HepG2 (cell line): ENCODE measurements around the gene AKR7A2. TPM values are rescaled to one million over a fixed set of nuclear protein-coding genes. Genes with fewer than 3 reads are reported as not detected.

ENCODE experiments used
- ATAC-seq: fragments of 200-7000 bp; cut with Tn5 transposase; 3 replicates; pipeline ENCODE4 v1.9.1; 2020; ENCODE audit warnings: mild to moderate bottlenecking, moderate library complexity
- BruUV-seq: library from RNA; stranded (reverse); fragments of 400-500 nt; replicated peaks from 2 replicates; lab custom pipeline; 2021; lab: Mats Ljungman, UMichigan
- CTCF ChIA-PET: fragments of 300-600 bp; formaldehyde crosslinking; extraction: SDS; loops from one replicate; lab custom pipeline; 2021; ENCODE audit warnings: low total read pairs, inconsistent platforms, low intra/inter-chr PET ratio; lab: Yijun Ruan, JAX
- POLR2A ChIA-PET: fragments of 350-600 bp; sonication (Branson Sonifier 250); formaldehyde crosslinking; loops from one replicate; lab custom pipeline; 2020; ENCODE audit warnings: antibody characterized with exemption, inconsistent platforms; lab: Yijun Ruan, JAX
- DNase-seq: peaks from one replicate; pipeline ENCODE4 v3.0.0-alpha.2; 2015; ENCODE audit warnings: low spot score
- FAIRE-seq: peaks from 3 replicates; lab custom pipeline; 2011; peaks lifted over from hg19 to GRCh38; lab: Jason Lieb, UNC
- H2AFZ ChIP-seq: one replicate; pipeline ENCODE4 v1.6.1; 2011; ENCODE audit warnings: low read length, inconsistent platforms
- H3K27ac ChIP-seq: fragments of 300-600 bp; 3 replicates; pipeline ENCODE4 v1.8.0; 2011; ENCODE audit warnings: mixed run types, mild to moderate bottlenecking, mixed read lengths, low read length, inconsistent platforms; ENCODE audit not compliant: insufficient read depth; ENCODE audit errors: extremely low read length
- H3K27me3 ChIP-seq, 2 experiments: fragments of 200-600 bp in 1 of 2; 2 replicates in 1 of 2; 3 replicates in 1 of 2; pipeline versions ENCODE4 v1.6.0 to v1.8.0; 2011; ENCODE audit warnings: low read length in 2 of 2, mild to moderate bottlenecking in 2 of 2, moderate library complexity in 2 of 2, inconsistent platforms in 1 of 2; ENCODE audit not compliant: insufficient read depth in 2 of 2, control insufficient read depth in 1 of 2
- H3K36me3 ChIP-seq, 2 experiments: fragments of 200-600 bp in 1 of 2; replicated peaks in 1 of 2; 2 replicates in 1 of 2; 3 replicates in 1 of 2; pipeline versions ENCODE4 v1.5.1 to v1.8.0; 2011; ENCODE audit warnings: low read length in 2 of 2, inconsistent platforms in 1 of 2; ENCODE audit not compliant: insufficient read depth in 2 of 2, control insufficient read depth in 1 of 2
- H3K4me1 ChIP-seq: 2 replicates; pipeline ENCODE4 v1.5.1; 2012; ENCODE audit warnings: low read length, inconsistent platforms; ENCODE audit not compliant: insufficient read depth
- H3K4me2 ChIP-seq: 2 replicates; pipeline ENCODE4 v1.6.0; 2011; ENCODE audit warnings: low read depth, low read length, inconsistent platforms
- H3K4me3 ChIP-seq, 3 experiments: fragments of 200-600 bp in 1 of 3; sonication (generic), shearing (Covaris generic) in 1 of 3; replicated peaks in 1 of 3; 2 replicates each; pipeline ENCODE4 v1.5.1; 2011 to 2016; ENCODE audit warnings: low read length in 3 of 3, inconsistent platforms in 2 of 3, low read depth in 2 of 3, mild to moderate bottlenecking in 2 of 3, control low read depth in 1 of 3, mixed read lengths in 1 of 3; ENCODE audit not compliant: insufficient read depth in 1 of 3
- H3K79me2 ChIP-seq: one replicate; pipeline ENCODE4 v1.6.1; 2011; ENCODE audit warnings: low read length, inconsistent platforms; ENCODE audit not compliant: insufficient read depth
- H3K9ac ChIP-seq: 2 replicates; pipeline ENCODE4 v1.6.0; 2011; ENCODE audit warnings: mild to moderate bottlenecking, low read depth, low read length, inconsistent platforms; ENCODE audit not compliant: insufficient read depth
- H3K9me3 ChIP-seq: 2 replicates; pipeline ENCODE4 v1.5.1; 2012; ENCODE audit warnings: mild to moderate bottlenecking, low read length
- H4K20me1 ChIP-seq: 2 replicates; pipeline ENCODE4 v1.6.0; 2011; ENCODE audit warnings: inconsistent platforms, mild to moderate bottlenecking, low read length, moderate library complexity; ENCODE audit not compliant: insufficient read depth
- AGO2 ChIP-seq: fragments of 200-400 bp; formaldehyde crosslinking; optimal IDR thresholded peaks from 2 replicates; pipeline ENCODE3; 2017; ENCODE audit warnings: mild to moderate bottlenecking, low read depth, low read length, moderate library complexity
- GLI4 ChIP-seq: sonication (generic); formaldehyde crosslinking; IDR thresholded peaks from 2 replicates; pipeline ENCODE4 v1.5.1; 2020; ENCODE audit warnings: missing genetic modification reagents, mild to moderate bottlenecking, moderate library complexity, borderline replicate concordance
- HDAC6 ChIP-seq: fragments of 200-600 bp; sonication (generic); IDR thresholded peaks from 2 replicates; pipeline ENCODE4 v1.7.0; 2017; ENCODE audit warnings: mild to moderate bottlenecking, antibody characterized with exemption, low read length, low read depth
- ZFP90 ChIP-seq: sonication (generic); formaldehyde crosslinking; IDR thresholded peaks from 2 replicates; pipeline ENCODE4 v1.8.0; 2022; ENCODE audit warnings: missing genetic modification reagents, mild to moderate bottlenecking, inconsistent platforms, borderline replicate concordance
- WGBS: methylation state at CpG from one replicate; pipeline ENCODE4 v1.1.6; 2017; ENCODE audit warnings: low lambda C conversion rate; 5-methylcytosine and 5-hydroxymethylcytosine counted together
- in situ Hi-C: cut with HindIII; loops from 2 replicates; pipeline ENCODE4 v1.10.0; 2017; ENCODE audit warnings: low pct_unique_long_range_greater_than_20kb; ENCODE audit not compliant: extremely low pct_ligation_motif_present
- intact Hi-C: fragments of 100-400 bp; cut with micrococcal nuclease; formaldehyde crosslinking; loops from one replicate; pipeline ENCODE4 v1.10.0; 2022; ENCODE audit not compliant: unreplicated experiment
- polyA plus RNA-seq, 8 experiments: library from polyadenylated mRNA; depleted of rRNA in 3 of 8; stranded (reverse) in 7 of 8; unstranded in 1 of 8; fragments of >200 nt; fragmentation: Illumina TruSeq in 4 of 8; extraction: Trizol in 4 of 8; gene quantifications; 2 replicates each; pipeline versions ENCODE4 v1.2.1 to v1.2.3, GENCODE V29; 2011 to 2016; ENCODE audit warnings: low read depth in 4 of 8, missing spikeins in 1 of 8, mixed read lengths in 1 of 8; ENCODE audit not compliant: insufficient read depth in 1 of 8
- total RNA-seq, 5 experiments: library from RNA; depleted of rRNA; stranded (reverse); fragments of >200 nt; fragmentation: Illumina TruSeq; extraction: Trizol; gene quantifications; 2 replicates each; pipeline ENCODE4 v1.2.3, GENCODE V29; 2016; ENCODE audit warnings: low read depth in 1 of 5
- TF ChIP-seq, protein P1 (sequence below): sonication (generic); formaldehyde crosslinking; IDR thresholded peaks from 2 replicates; pipeline ENCODE4 v1.9.0; 2021; ENCODE audit warnings: missing genetic modification reagents, borderline replicate concordance

The AKR7A2 gene
- total and polyA plus RNA-seq, 2 of the 13 experiments (the other 11 are each of a cell fraction or from before 2014, with no cell fraction given) = 45.2 to 75.6 TPM

DNA sequence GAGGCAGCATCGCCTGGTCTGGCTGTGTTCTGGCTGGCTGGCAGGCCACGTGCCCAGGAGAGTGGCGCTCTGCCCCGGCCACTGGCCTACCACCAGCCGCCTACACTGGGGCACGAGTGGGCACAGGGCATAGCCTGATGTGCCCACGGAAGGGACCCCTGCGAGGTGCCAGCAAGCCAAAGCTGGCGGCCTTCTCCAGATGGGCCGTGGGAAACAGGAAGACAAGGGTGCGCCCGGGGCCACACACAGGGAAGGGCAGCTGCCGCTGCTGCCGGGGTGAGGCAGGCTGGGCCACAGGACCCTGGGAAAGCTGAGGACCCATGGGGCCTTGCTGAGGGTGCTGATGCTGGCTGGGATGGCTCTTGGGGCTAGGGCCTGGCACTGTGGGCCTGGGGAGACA, 40.9 kb upstream of the AKR7A2 start:
- Histone ChIP-seq H3K27ac (no peak overlapping the region), H3K4me2 (no peak overlapping the region), H3K4me3 (no peak overlapping the region), H3K4me1 (no peaks in the 10 kb centered on the region), H3K79me2 (no peaks in the 10 kb centered on the region), H4K20me1 (no peaks in the 10 kb centered on the region), H3K27me3 (no peaks in the 10 kb centered on the region), H3K9ac (no peak overlapping the region), H2AFZ (no peak overlapping the region), H3K36me3 (peaks cover 39 to 76% of the 10 kb centered on the region in 2 experiments), H3K9me3 (no peaks in the 10 kb centered on the region)
- no peak for TF ChIP-seq HDAC6
- TF ChIP-seq AGO2 = peak; percentile 64
- FAIRE-seq = no peak
- in situ Hi-C loops (no loop called here), intact Hi-C loops (no loop called here)
- ChIA-PET POLR2A (no interaction called here), CTCF (no interaction called here)
- ATAC-seq = no peak
- WGBS = 96% methylated on average over 4 of the region's 14 CpGs
- no TSS peak for BruUV-seq
- no peak for DNase-seq

DNA sequence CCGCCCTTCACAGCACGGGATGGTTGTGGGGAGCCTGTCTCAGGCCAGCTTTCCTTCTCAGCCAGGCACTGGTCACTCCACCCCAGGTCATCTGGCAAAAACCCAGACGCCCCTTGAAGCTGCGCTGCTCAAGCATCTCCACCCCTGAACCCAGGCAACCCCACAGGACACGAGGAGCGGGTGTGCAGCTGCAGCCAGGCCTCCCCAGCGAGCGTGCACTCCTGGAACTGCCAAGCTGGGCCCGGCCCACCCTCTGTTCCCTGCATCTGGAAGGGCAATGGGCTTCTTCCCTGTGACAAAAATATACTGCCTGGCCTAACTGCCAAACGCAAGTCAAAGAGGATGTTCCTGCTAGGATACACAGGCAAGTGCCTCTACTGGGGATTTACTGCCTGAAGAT, 39.9 kb upstream of the AKR7A2 start:
- FAIRE-seq = no peak

More for the DNA sequence above, 39.9 kb upstream of the AKR7A2 start:
- Histone ChIP-seq H3K27me3 (no peaks in the 10 kb centered on the region), H3K36me3 (peaks cover 35 to 68% of the 10 kb centered on the region in 2 experiments), H2AFZ (no peak overlapping the region), H3K27ac (no peak overlapping the region), H4K20me1 (no peaks in the 10 kb centered on the region), H3K9me3 (no peaks in the 10 kb centered on the region), H3K9ac (no peak overlapping the region), H3K4me3 (no peak overlapping the region), H3K79me2 (no peaks in the 10 kb centered on the region), H3K4me2 (no peak overlapping the region), H3K4me1 (no peaks in the 10 kb centered on the region)
- CTCF ChIA-PET = no interaction called here
- intact Hi-C loops = no loop called here
- no TSS peak for BruUV-seq
- DNase-seq (no peak), ATAC-seq (no peak)
- TF ChIP-seq GLI4 (CRISPR knock-in tag) (no peak), ZFP90 (no peak), AGO2 (peak; percentile 37)
- TF ChIP-seq, protein P1, sequence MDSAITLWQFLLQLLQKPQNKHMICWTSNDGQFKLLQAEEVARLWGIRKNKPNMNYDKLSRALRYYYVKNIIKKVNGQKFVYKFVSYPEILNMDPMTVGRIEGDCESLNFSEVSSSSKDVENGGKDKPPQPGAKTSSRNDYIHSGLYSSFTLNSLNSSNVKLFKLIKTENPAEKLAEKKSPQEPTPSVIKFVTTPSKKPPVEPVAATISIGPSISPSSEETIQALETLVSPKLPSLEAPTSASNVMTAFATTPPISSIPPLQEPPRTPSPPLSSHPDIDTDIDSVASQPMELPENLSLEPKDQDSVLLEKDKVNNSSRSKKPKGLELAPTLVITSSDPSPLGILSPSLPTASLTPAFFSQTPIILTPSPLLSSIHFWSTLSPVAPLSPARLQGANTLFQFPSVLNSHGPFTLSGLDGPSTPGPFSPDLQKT (CRISPR knock-in tag) = no peak
- in situ Hi-C loops = no loop called here
- WGBS = 90% methylated on average over 7 of the region's 10 CpGs
- POLR2A ChIA-PET = no interaction called here
